Cerebellar cortex (tissue), 1 donor: ENCODE data around the gene OR10K2.

ENCODE experiments used
- DNase-seq: peaks from one replicate; pipeline ENCODE4 v3.0.0-alpha.2; 2015; ENCODE audit warnings: low spot score

The OR10K2 gene

GRCh38 chr1:158371188-158371953 is 54.7 kb downstream of the OR10K2 start:
- DNase-seq: no peak
